Peyer's patch (tissue), 4 donors: Measurements from ENCODE around the gene C1orf116.

Experiments
- CTCF ChIP-seq, 6 experiments: fragments of 450-650 bp in 4 of 6; fragments of 200-600 bp in 2 of 6; sonication (generic) in 1 of 6; IDR thresholded peaks; one replicate each; pipeline ENCODE4 v1.5.1; 2017 to 2019; ENCODE audit warnings: antibody characterized with exemption in 6 of 6, mild to moderate bottlenecking in 3 of 6, moderate library complexity in 1 of 6
- POLR2A ChIP-seq, 2 donors: fragments of 450-650 bp; IDR thresholded peaks; one replicate each; pipeline ENCODE4 v1.5.1; 2017; ENCODE audit warnings: antibody characterized with exemption in 2 of 2, mild to moderate bottlenecking in 2 of 2, moderate library complexity in 2 of 2

DNA sequence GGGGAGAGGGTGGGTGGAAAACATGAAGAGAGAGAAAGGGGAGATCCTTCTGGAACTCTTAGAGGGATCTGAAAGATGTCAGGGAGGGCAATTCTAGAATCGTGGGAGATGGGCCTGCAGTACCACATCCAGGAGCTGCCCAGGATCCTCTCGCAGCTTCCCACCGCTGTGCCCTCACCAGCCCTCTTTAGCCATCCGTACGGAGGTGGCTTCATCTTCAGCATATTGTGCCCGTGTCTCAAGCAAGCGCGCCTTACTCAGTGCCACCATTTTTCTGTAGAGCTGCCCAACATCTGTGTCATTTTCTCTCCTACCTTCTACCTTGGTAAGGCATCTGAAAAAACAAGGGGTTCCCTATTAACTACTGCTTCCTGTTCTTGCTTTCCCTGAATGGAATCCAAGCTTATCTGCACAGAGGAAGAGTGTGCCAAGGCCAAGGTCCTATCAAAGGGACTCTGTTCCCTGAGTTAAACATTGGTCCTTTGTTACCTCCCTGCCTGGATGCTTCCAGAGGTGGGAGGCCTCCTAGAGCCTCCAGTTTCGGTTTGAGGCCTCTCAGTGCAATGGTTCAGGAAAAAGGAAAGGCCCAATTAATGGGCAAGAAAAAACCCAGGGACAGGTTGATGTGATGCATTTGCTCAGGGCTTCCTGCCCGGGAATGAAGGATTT is 23.2 kb downstream of the C1orf116 start:
- no peak for TF ChIP-seq CTCF (IDR thresholded peaks at IDR 0.05)
- TF ChIP-seq POLR2A (IDR thresholded peaks at IDR 0.05), result peak in 1 of 2 donors; percentile 44
